ENCODE results near the gene MAP7. TPM values are rescaled to one million over a fixed set of nuclear protein-coding genes. Genes with fewer than 3 reads are reported as not detected.

MAP7 gene
- total and polyA plus RNA-seq, 9 of the 15 experiments (the other 6 are each of a cell fraction or from before 2014, with no cell fraction given): 0.76 to 7.7 (median 3.9) TPM

- BruUV-seq (replicated peaks): no TSS peak
- POLR2A ChIA-PET: interaction anchor here (0.6 to 1.6 kb wide), 6 partner anchors 8 to 607 kb away, joined by 3 to 8 read pairs (median 3); no protein-coding TSS in a partner anchor
- Histone ChIP-seq H3K27ac (ENCODE audit: extremely low read depth, low read depth, low read length) (no peak overlapping the region), H3K9me3 (replicated peaks; ENCODE audit: control insufficient read depth, insufficient read depth, low read depth, low read length) (no peaks in the 10 kb centered on the region), H3K4me1 (replicated peaks in 1 of 2; ENCODE audit: control insufficient read depth in 2 of 2, insufficient read depth in 2 of 2, low read length in 2 of 2) (peaks cover 0 to 2% of the 10 kb centered on the region in 2 experiments; a peak in 2 of 5 replicates), H4K20me1 (replicated peaks; ENCODE audit: control insufficient read depth, insufficient read depth, low read length) (no peaks in the 10 kb centered on the region), H3K36me3 (ENCODE audit: control insufficient read depth, insufficient read depth, low read length) (no peaks in the 10 kb centered on the region), H2AFZ (ENCODE audit: low read depth, low read length) (no peak overlapping the region), H3K27me3 (ENCODE audit: control insufficient read depth in 2 of 2, insufficient read depth in 2 of 2, low read length in 2 of 2) (peaks cover 6 to 22% of the 10 kb centered on the region in 2 experiments; a peak in 3 of 5 replicates), H3K4me3 (no peak overlapping the region), H3K79me2 (ENCODE audit: control insufficient read depth, insufficient read depth, low read length) (no peaks in the 10 kb centered on the region), H3K4me2 (ENCODE audit: insufficient read depth, low read length) (no peak overlapping the region), H3K9me1 (ENCODE audit: control insufficient read depth, insufficient read depth, low read length) (no peaks in the 10 kb centered on the region), H3K9ac (ENCODE audit: insufficient read depth in 1 of 2, low read depth in 2 of 2, low read length in 2 of 2) (no peak overlapping the region)
- CTCF ChIA-PET (ENCODE audit: low intra/inter-chr PET ratio): no interaction called here
- WGBS (ENCODE audit: insufficient coverage, low coverage, missing lambda C conversion rate): 14% methylated on average over 11 of the region's 11 CpGs
- ATAC-seq: no peak
- in situ Hi-C loops (cut with MboI): no loop called here
- no peak for TF ChIP-seq MITF (IDR thresholded peaks at IDR 0.05)
- TF ChIP-seq CREBBP (IDR thresholded peaks at IDR 0.05; ENCODE audit: low read depth, low read length): no peak
- no peak for TF ChIP-seq JUNB (CRISPR knock-in tag; conservative IDR thresholded peaks at IDR 0.05)
- TF ChIP-seq ZNF232 (CRISPR knock-in tag; IDR thresholded peaks at IDR 0.05): no peak
- TF ChIP-seq SIX5 (IDR thresholded peaks at IDR 0.05; ENCODE audit: borderline replicate concordance in 1 of 2, insufficient read depth in 1 of 2, low read depth in 1 of 2, low read length in 2 of 2): no peak
- no peak for TF ChIP-seq CXXC5 (CRISPR knock-in tag; IDR thresholded peaks at IDR 0.05)
- no peak for TF ChIP-seq TGIF2 (CRISPR knock-in tag; IDR thresholded peaks at IDR 0.05)
- no peak for TF ChIP-seq ELF4 (CRISPR knock-in tag; IDR thresholded peaks at IDR 0.05)
- no peak for TF ChIP-seq DLX4 (CRISPR knock-in tag; IDR thresholded peaks at IDR 0.05)
- TF ChIP-seq CHAMP1 (IDR thresholded peaks at IDR 0.05): no peak
- intact Hi-C loops (cut with micrococcal nuclease): no loop called here
- no peak for FAIRE-seq
- no peak for DNase-seq (ENCODE audit: extremely low read depth in 1 of 4, low spot score in 3 of 4)
Measured at GRCh38 chr6:136365776-136366354, 184.4 kb downstream of the MAP7 start.
